ENCODE results near the gene LNPEP. TPM values are rescaled to one million over a fixed set of nuclear protein-coding genes. Genes with fewer than 3 reads are reported as not detected.

The LNPEP gene
- total RNA-seq, 2 experiments from 2014 or later, result 45.8 to 46.7 TPM

DNA sequence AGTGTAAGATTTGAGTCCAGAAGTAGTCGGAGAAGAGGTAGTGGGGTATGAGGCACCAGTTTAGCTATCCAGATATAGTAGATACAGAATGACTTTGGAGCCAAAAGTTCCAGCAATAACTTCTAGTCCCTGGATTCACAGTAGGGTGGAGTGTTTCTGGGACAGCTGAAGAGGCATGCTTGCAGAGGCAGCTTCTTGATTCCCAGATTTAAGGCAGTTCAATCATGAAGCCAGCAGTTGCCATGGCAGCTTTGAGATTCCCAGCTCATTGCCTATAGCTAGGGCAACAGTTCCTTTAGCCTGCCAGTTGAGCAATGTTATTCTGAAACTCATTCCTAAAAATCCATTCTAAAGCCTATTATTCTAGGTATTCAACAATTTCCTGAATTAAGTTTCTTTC lies 127.4 kb downstream of the LNPEP start:
- intact Hi-C loops (cut with DNase I, micrococcal nuclease), result no loop called here
- Mint-ChIP-seq H3K4me1 (no peaks in the 10 kb centered on the region), H3K36me3 (ENCODE audit: low read depth) (no peaks in the 10 kb centered on the region), H3K4me3 (no peak overlapping the region), H3K27ac (no peak overlapping the region), H3K27me3 (peaks cover 2% of the 10 kb centered on the region), H3K9me3 (ENCODE audit: low read depth) (peaks cover 2% of the 10 kb centered on the region)
- DNase-seq, result no peak
- no peak for ATAC-seq
- ChIA-PET POLR2A (no interaction called here), CTCF (no interaction called here)

DNA sequence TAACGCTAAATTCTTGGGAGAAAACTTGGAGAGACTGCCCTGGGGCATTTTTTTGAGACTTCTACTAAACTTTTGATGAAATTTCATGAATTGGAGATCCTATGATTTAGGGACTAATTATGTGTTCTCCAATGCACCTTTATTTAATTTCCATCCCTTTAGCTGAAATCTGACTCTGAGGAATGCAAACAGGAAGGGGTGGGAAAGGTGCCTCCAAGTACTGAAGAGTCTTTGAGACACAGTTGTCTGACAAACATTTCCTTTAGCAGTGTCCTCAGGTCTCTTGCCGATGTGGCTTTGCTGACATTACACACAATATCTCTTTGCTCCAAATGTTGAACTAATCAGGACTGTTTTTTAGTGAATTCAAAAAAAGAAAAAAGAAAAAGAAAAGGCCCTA lies 129.6 kb downstream of the LNPEP start:
- ChIA-PET POLR2A (no interaction called here), CTCF (interaction anchor here (0.9 to 1.5 kb wide), 2 partner anchors 16 to 96 kb away, joined by 3 to 5 read pairs; no protein-coding TSS in a partner anchor)
- DNase-seq (no peak), ATAC-seq (no peak)
- H3K4me1 Mint-ChIP-seq, result no peaks in the 10 kb centered on the region
- no peak overlapping the region for H3K27ac Mint-ChIP-seq
- peaks cover 2% of the 10 kb centered on the region for H3K27me3 Mint-ChIP-seq
- H3K36me3 Mint-ChIP-seq (ENCODE audit: low read depth), result no peaks in the 10 kb centered on the region
- no peaks in the 10 kb centered on the region for H3K9me3 Mint-ChIP-seq (ENCODE audit: low read depth)
- H3K4me3 Mint-ChIP-seq, result no peak overlapping the region
- intact Hi-C loops (cut with DNase I, micrococcal nuclease), result no loop called here

DNA sequence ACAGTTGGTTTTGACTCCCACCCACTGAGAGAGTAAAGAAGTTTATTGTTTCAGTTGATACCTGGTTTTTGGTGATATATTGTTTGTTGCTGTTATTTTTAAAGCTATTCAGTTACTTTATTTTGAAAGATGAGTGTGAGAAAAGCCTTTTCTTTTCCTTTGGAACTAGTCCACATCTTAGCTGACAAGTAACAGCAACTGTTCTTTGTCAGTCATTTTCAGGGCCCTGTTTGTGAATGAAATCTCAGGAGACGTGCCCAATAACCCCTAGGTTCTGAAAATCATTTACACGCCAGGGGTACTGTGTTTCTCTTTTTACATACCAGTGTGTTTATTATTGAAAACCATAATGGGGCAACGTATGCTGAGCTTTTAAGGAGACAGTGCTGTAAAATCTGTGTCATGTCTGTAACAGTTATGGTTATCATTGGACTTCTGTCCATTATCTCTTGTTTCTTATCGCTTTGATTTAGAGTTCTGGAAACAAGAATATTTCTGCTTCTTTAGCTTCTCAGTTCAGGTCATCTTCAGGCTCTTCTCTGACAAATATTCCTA lies 131.5 kb downstream of the LNPEP start:
- no peak overlapping the region for H3K27ac Mint-ChIP-seq
- ATAC-seq, result no peak
- POLR2A ChIA-PET, result no interaction called here
- H3K9me3 Mint-ChIP-seq (ENCODE audit: low read depth), result no peaks in the 10 kb centered on the region
- no peaks in the 10 kb centered on the region for H3K36me3 Mint-ChIP-seq (ENCODE audit: low read depth)
- intact Hi-C loops (cut with DNase I, micrococcal nuclease), result no loop called here
- H3K27me3 Mint-ChIP-seq, result peaks cover 2% of the 10 kb centered on the region
- CTCF ChIA-PET, result interaction anchor here (0.8 to 1.0 kb wide), 3 partner anchors 18 to 95 kb away, joined by 3 to 4 read pairs (median 3); no protein-coding TSS in a partner anchor
- no peak overlapping the region for H3K4me3 Mint-ChIP-seq
- no peak for DNase-seq
- no peaks in the 10 kb centered on the region for H3K4me1 Mint-ChIP-seq

DNA sequence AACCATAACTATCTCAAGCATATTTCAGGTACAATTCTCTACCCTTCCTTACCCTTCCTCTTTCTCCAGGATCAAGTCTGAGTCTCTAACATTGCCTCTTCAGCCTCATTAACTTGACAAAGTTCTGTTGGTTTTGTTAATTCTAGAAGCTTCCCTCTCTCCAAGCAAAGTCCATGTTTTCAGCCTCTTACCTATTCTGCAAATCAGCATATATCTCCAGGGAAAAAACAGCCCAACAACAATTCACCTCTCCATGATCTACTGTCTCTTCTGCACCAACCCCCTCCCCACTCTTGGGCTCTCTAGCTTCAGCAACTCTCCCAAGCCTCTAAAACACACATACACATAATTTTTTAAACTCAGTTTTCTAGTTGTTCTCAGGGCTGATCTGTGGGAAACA lies 134.4 kb downstream of the LNPEP start:
- Mint-ChIP-seq H3K27me3 (peaks cover 2% of the 10 kb centered on the region), H3K9me3 (ENCODE audit: low read depth) (no peaks in the 10 kb centered on the region), H3K4me3 (no peak overlapping the region), H3K27ac (no peak overlapping the region), H3K4me1 (no peaks in the 10 kb centered on the region), H3K36me3 (ENCODE audit: low read depth) (no peaks in the 10 kb centered on the region)
- no peak for ATAC-seq
- intact Hi-C loops (cut with DNase I, micrococcal nuclease), result no loop called here
- POLR2A ChIA-PET, result no interaction called here
- CTCF ChIA-PET, result interaction anchor here (0.5 to 2.2 kb wide), 3 partner anchors 91 to 290 kb away, joined by 3 to 9 read pairs (median 3); partner anchors contain the start of gene ERAP1
- DNase-seq, result no peak

DNA sequence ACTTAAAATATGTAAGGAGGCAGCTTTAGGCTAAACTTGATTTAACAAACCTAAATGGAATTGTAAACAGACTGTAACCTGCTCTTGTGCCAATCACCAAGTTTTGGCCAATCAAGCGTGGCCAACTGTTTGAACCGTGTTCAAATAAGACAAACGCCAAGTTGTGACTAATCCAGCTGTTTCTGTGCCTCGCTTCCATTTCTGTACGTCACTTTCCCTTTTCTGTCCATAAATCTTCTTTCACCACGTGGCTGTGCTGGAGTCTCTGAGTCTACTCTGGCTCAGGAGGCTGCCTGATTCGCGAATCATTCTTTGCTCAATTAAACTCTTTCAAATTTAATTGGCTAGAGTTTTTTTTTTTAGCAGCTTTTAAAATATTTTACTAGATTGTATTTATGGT lies 135.2 kb downstream of the LNPEP start:
- no peaks in the 10 kb centered on the region for H3K9me3 Mint-ChIP-seq (ENCODE audit: low read depth)
- CTCF ChIA-PET, result interaction anchor here (1.3 to 2.2 kb wide), 2 partner anchors 91 to 263 kb away, joined by 3 to 9 read pairs; partner anchors contain the start of gene ERAP1
- POLR2A ChIA-PET, result interaction anchor here (0.6 kb wide), 1 partner anchor 25 kb away, joined by 3 read pairs; no protein-coding TSS in a partner anchor
- intact Hi-C loops (cut with DNase I, micrococcal nuclease), result no loop called here
- peaks cover 2% of the 10 kb centered on the region for H3K27me3 Mint-ChIP-seq
- H3K4me1 Mint-ChIP-seq, result no peaks in the 10 kb centered on the region
- H3K36me3 Mint-ChIP-seq (ENCODE audit: low read depth), result no peaks in the 10 kb centered on the region
- no peak overlapping the region for H3K4me3 Mint-ChIP-seq
- no peak for ATAC-seq
- H3K27ac Mint-ChIP-seq, result no peak overlapping the region
- DNase-seq, result no peak

DNA sequence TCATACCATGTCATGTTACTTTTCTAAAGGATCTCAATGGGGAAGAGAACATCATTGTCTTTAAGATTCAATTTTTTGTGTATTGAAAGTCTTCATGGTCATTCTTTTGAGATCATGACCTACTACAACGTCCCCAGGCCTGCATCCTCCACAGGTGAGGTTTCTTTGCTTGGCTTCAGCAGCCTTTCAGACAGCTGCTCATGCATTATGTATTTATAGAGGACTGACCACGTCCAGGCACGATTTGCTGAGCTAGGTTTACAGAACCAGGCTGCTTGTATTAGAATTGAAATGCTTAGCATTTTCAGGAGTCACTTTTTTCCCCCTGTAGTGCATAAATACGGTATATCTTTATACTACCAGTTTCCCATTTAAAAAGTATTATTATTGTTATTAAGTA lies 136.1 kb downstream of the LNPEP start:
- Mint-ChIP-seq H3K4me1 (no peaks in the 10 kb centered on the region), H3K36me3 (ENCODE audit: low read depth) (no peaks in the 10 kb centered on the region), H3K27ac (no peak overlapping the region), H3K4me3 (no peak overlapping the region), H3K27me3 (peaks cover 2% of the 10 kb centered on the region), H3K9me3 (ENCODE audit: low read depth) (no peaks in the 10 kb centered on the region)
- POLR2A ChIA-PET, result no interaction called here
- DNase-seq (no peak), ATAC-seq (no peak)
- CTCF ChIA-PET, result no interaction called here
- intact Hi-C loops (cut with DNase I, micrococcal nuclease), result no loop called here

DNA sequence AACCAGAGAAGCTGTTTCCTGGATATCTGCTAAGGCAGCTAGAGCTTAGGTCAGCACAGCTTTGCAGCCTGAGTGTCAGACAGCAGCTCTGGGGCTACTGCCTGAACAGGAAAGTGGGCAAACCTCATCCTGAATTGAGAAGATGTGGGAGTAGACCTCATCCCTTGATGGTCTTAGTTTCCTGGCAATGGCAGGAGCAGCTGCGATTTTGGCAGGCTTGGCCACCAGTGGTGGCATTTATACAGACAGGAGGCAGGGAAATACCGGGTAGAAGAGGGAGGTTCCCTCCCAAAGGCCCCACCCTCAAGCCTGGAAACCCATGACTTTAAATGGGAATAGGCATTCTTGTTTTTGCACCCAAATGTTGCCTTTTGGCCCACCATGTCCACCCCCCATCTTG lies 136.8 kb downstream of the LNPEP start:
- intact Hi-C loops (cut with DNase I, micrococcal nuclease), result no loop called here
- ChIA-PET CTCF (no interaction called here), POLR2A (no interaction called here)
- Mint-ChIP-seq H3K27ac (no peak overlapping the region), H3K27me3 (no peaks in the 10 kb centered on the region), H3K4me1 (no peaks in the 10 kb centered on the region), H3K36me3 (ENCODE audit: low read depth) (no peaks in the 10 kb centered on the region), H3K4me3 (no peak overlapping the region), H3K9me3 (ENCODE audit: low read depth) (no peaks in the 10 kb centered on the region)
- DNase-seq (no peak), ATAC-seq (no peak)

DNA sequence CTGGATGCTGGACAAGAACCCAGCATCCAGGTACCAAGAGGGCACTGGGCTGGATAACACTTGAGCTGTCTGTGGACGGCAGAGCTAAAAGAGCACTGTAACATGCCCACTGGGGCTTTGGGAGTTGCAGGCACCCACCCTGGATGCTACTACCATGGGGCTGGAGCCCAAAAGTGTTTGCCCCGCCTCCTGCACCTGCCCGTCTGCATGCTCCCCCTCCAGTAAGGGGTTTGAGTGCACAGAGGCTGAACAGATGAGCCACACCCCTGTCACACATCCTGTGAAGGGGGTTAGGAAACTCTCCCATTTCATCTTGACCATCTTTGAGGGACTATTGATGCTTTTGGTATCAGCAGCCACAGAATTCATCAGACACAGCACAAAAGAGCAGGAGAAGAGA lies 137.5 kb downstream of the LNPEP start:
- intact Hi-C loops (cut with DNase I, micrococcal nuclease), result no loop called here
- CTCF ChIA-PET, result no interaction called here
- no peak overlapping the region for H3K27ac Mint-ChIP-seq
- H3K36me3 Mint-ChIP-seq (ENCODE audit: low read depth), result no peaks in the 10 kb centered on the region
- no peak for ATAC-seq
- no peaks in the 10 kb centered on the region for H3K4me1 Mint-ChIP-seq
- H3K4me3 Mint-ChIP-seq, result no peak overlapping the region
- POLR2A ChIA-PET, result no interaction called here
- no peaks in the 10 kb centered on the region for H3K9me3 Mint-ChIP-seq (ENCODE audit: low read depth)
- DNase-seq, result no peak
- no peaks in the 10 kb centered on the region for H3K27me3 Mint-ChIP-seq

DNA sequence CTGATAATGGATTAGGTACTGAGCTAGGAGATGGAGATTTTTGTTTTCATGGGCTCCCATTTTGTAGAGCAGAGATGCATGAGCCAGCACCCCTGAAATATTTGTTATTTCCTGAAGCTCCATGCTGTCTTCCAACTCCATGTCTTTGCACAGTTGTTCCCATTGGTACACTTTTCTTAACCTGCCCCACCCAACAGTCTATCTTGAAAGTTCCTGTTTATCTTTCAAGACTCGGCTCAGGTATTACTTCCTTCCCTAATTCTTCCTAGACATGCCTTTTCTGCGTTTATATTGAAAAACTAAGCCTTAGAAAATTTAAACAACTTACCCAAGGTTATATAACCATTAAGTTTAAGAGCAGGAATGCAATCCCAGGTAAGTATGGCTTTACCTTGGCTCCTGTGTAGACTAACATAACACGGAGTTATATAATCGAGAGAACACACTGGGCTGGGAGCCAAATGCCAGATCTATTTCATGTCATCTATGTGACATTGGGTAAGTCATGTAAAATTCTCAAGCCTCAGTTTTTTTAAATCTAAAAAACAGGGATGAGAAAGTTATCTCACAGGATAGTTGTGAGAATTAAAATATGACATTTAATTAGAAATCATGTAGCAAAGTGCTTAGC lies 139.1 kb downstream of the LNPEP start:
- no peaks in the 10 kb centered on the region for H3K9me3 Mint-ChIP-seq (ENCODE audit: low read depth)
- ATAC-seq (no peak), DNase-seq (no peak)
- ChIA-PET POLR2A (no interaction called here), CTCF (interaction anchor here (0.7 to 1.0 kb wide), 4 partner anchors 14 to 264 kb away, joined by 3 read pairs; partner anchors contain the start of gene LIX1)
- intact Hi-C loops (cut with DNase I, micrococcal nuclease), result no loop called here
- H3K27ac Mint-ChIP-seq, result no peak overlapping the region
- H3K4me3 Mint-ChIP-seq, result no peak overlapping the region
- no peaks in the 10 kb centered on the region for H3K27me3 Mint-ChIP-seq
- peaks cover 7% of the 10 kb centered on the region for H3K4me1 Mint-ChIP-seq
- no peaks in the 10 kb centered on the region for H3K36me3 Mint-ChIP-seq (ENCODE audit: low read depth)

DNA sequence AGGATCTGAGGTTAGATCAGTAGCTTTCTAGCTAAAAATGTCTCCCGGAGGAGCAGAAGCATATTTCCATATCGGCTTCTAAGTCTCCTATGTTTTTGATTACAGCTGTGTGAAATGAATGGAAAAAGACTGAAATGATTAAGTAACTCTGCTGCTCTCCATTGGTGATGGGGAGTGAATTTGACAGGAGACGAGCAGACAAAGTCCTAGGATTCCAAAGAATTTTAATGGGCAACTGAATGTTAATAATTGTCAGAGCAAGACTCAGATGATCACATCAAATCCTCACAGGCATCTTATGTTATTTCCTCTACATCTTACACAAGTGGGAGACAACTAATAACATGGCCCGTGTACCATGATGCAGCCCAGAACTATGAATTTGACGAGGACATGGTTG lies 139.8 kb downstream of the LNPEP start:
- no peak for ATAC-seq
- Mint-ChIP-seq H3K27ac (no peak overlapping the region), H3K9me3 (ENCODE audit: low read depth) (no peaks in the 10 kb centered on the region), H3K4me3 (no peak overlapping the region), H3K36me3 (ENCODE audit: low read depth) (no peaks in the 10 kb centered on the region), H3K4me1 (peaks cover 7% of the 10 kb centered on the region), H3K27me3 (no peaks in the 10 kb centered on the region)
- CTCF ChIA-PET, result interaction anchor here (0.6 to 0.8 kb wide), 2 partner anchors 27 to 67 kb away, joined by 3 read pairs; partner anchors contain the start of gene LIX1
- POLR2A ChIA-PET, result interaction anchor here (0.6 kb wide), 1 partner anchor 19 kb away, joined by 4 read pairs; no protein-coding TSS in a partner anchor
- intact Hi-C loops (cut with DNase I, micrococcal nuclease), result no loop called here
- DNase-seq, result no peak

DNA sequence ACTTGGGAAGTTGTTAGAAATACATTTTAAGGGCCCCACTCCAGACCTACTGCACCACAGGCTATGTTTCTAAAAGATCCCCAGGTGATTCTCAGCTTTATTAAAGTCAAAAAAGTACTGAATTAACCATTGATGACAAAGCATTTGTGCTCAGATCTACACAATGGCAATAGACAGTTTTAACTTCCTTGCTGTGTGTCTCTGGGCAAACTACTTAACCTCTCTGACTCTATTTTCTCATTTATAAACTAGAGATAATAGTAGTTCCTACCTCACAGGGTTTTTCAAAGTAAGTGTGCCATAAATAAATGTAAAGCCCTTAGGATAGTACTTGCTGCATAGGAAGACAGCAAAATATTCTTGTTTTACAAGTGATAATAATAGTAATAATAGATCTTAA lies 140.2 kb downstream of the LNPEP start:
- intact Hi-C loops (cut with DNase I, micrococcal nuclease), result no loop called here
- Mint-ChIP-seq H3K27ac (no peak overlapping the region), H3K9me3 (ENCODE audit: low read depth) (no peaks in the 10 kb centered on the region), H3K36me3 (ENCODE audit: low read depth) (no peaks in the 10 kb centered on the region), H3K27me3 (no peaks in the 10 kb centered on the region), H3K4me1 (peaks cover 7% of the 10 kb centered on the region), H3K4me3 (no peak overlapping the region)
- no peak for DNase-seq
- ChIA-PET POLR2A (interaction anchor here (0.6 kb wide), 1 partner anchor 19 kb away, joined by 4 read pairs; no protein-coding TSS in a partner anchor), CTCF (interaction anchor here (0.6 to 0.8 kb wide), 2 partner anchors 28 to 67 kb away, joined by 3 read pairs; partner anchors contain the start of gene LIX1)
- no peak for ATAC-seq

DNA sequence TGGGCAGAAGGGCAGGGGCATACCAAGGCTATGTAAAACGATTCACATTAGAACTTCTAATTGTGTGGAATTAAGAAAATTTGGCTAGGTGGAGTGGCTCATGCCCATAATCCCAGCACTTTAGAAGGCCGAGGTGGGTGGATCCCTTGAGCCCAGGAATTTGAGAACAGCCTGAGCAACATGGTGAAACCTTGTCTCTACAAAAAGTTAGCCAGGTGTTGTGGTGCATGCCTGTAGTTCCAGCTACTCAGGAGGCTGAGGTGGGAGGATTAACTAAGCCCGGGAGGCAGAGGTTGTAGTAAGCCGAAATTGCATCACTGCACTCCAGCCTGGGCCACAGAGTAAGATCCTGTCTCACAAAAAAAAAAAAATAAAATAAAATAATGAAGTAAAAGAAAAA lies 141.4 kb downstream of the LNPEP start:
- H3K27ac Mint-ChIP-seq, result no peak overlapping the region
- H3K4me3 Mint-ChIP-seq, result no peak overlapping the region
- DNase-seq (no peak), ATAC-seq (no peak)
- POLR2A ChIA-PET, result interaction anchor here (0.6 kb wide), 1 partner anchor 84 kb away, joined by 3 read pairs; no protein-coding TSS in a partner anchor
- CTCF ChIA-PET, result no interaction called here
- H3K36me3 Mint-ChIP-seq (ENCODE audit: low read depth), result no peaks in the 10 kb centered on the region
- H3K27me3 Mint-ChIP-seq, result no peaks in the 10 kb centered on the region
- H3K4me1 Mint-ChIP-seq, result peaks cover 13% of the 10 kb centered on the region
- H3K9me3 Mint-ChIP-seq (ENCODE audit: low read depth), result no peaks in the 10 kb centered on the region
- intact Hi-C loops (cut with DNase I, micrococcal nuclease), result no loop called here
